Right atrium auricular region (tissue), 2 donors: ENCODE measurements around the gene SP140L. TPM values are rescaled to one million over a fixed set of nuclear protein-coding genes. Genes with fewer than 3 reads are reported as not detected.
"Not testable (repeated sequence)": the region's sequence is repeated elsewhere in the genome, so short reads cannot be mapped to it uniquely, and the experiment has no call there.

Experiments used
- DNase-seq: peaks from one replicate; pipeline ENCODE4 v3.0.0-alpha.2; 2019; ENCODE audit warnings: low spot score
- H3K27ac ChIP-seq, 2 donors: fragments of 200-600 bp; sonication (generic); 1 replicate in 1 of 2; 2 replicates in 1 of 2; pipeline ENCODE4 v1.5.1; 2016 to 2019
- H3K27me3 ChIP-seq, 2 donors: fragments of 200-600 bp; sonication (generic); one replicate each; pipeline versions ENCODE4 v1.5.1 to v1.6.0; 2017 to 2019
- H3K36me3 ChIP-seq: fragments of 200-600 bp; sonication (generic); one replicate; pipeline ENCODE4 v1.5.1; 2016
- H3K4me1 ChIP-seq, 2 donors: fragments of 200-600 bp; sonication (generic); one replicate each; pipeline versions ENCODE4 v1.5.1 to v1.6.0; 2017 to 2019
- H3K4me3 ChIP-seq, 2 donors: fragments of 200-600 bp; sonication (generic); 1 replicate in 1 of 2; 2 replicates in 1 of 2; pipeline ENCODE4 v1.5.1; 2017 to 2019; ENCODE audit warnings: mild to moderate bottlenecking in 1 of 2, moderate library complexity in 1 of 2
- H3K9me3 ChIP-seq, 2 donors: fragments of 200-600 bp; sonication (generic); one replicate each; pipeline ENCODE4 v1.5.1; 2019
- total RNA-seq, 2 donors: library from RNA; depleted of rRNA; stranded (reverse); fragments of >200 nt; gene quantifications; one replicate each; pipeline ENCODE4 v1.1.0, GENCODE V29; 2016
- TF ChIP-seq, protein P1 (sequence below), 2 donors: fragments of 200-600 bp; sonication (generic); IDR thresholded peaks; one replicate each; pipeline ENCODE4 v1.5.1; 2019; ENCODE audit warnings: antibody characterized with exemption in 2 of 2

SP140L gene
- total RNA-seq, 2 donors from 2014 or later: 3.0 to 3.2 TPM

DNA sequence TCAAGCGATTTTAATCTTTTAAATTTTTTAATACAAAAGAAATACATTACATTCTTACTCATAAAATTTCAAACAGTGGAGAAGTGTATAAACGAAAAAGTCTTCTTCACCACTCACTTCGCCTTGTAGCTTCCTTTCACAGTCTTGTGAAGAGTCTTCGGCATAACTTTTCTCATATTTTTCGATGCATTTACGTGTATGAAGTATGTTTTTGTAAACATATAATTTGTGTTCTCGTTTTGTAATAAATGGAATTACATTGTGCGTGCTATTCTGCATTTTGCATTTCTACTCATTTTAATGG is 1.1 kb downstream of the SP140L start:
- no peaks in the 10 kb centered on the region for H3K36me3 ChIP-seq
- no peaks in the 10 kb centered on the region for H3K27me3 ChIP-seq
- no peak overlapping the region for H3K4me3 ChIP-seq
- TF ChIP-seq, protein P1, sequence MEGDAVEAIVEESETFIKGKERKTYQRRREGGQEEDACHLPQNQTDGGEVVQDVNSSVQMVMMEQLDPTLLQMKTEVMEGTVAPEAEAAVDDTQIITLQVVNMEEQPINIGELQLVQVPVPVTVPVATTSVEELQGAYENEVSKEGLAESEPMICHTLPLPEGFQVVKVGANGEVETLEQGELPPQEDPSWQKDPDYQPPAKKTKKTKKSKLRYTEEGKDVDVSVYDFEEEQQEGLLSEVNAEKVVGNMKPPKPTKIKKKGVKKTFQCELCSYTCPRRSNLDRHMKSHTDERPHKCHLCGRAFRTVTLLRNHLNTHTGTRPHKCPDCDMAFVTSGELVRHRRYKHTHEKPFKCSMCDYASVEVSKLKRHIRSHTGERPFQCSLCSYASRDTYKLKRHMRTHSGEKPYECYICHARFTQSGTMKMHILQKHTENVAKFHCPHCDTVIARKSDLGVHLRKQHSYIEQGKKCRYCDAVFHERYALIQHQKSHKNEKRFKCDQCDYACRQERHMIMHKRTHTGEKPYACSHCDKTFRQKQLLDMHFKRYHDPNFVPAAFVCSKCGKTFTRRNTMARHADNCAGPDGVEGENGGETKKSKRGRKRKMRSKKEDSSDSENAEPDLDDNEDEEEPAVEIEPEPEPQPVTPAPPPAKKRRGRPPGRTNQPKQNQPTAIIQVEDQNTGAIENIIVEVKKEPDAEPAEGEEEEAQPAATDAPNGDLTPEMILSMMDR (IDR thresholded peaks at IDR 0.05): no peak
- H3K27ac ChIP-seq: no peak overlapping the region
- H3K9me3 ChIP-seq: no peaks in the 10 kb centered on the region
- H3K4me1 ChIP-seq: no peaks in the 10 kb centered on the region
- no peak for DNase-seq

DNA sequence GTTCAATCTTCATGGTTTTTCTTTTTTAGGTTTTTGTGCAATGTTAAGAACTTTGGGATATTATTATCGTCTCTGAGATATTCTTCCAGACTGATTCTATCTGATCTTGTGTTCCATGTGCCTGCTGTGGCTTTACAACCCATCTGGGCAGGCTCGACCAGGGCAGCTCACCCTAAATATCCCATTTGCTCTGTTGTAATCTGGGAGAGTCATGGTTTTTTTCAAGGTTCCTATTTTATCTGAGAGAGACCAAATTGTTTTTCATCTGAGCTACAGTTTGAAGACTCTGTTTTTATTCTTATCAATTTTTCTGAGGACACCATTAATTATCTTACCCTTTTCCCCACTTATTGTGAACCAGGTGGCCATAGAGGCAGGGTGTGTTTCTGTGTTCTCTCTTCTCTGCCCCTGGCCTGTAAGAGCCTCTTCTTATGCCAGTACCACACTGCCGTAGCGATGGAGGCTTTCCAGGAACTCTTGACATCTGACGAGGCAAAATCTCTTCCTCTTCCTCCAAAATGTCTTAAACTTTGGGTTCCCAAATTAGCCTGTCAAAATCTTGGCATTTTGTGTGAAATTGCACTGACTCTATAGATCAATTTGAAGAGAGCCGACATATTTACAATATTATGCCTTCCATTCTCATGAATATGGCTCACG is 3.1 kb downstream of the SP140L start:
- Histone ChIP-seq H3K9me3 (no peaks in the 10 kb centered on the region), H3K27me3 (no peaks in the 10 kb centered on the region), H3K4me1 (no peaks in the 10 kb centered on the region), H3K27ac (no peak overlapping the region), H3K36me3 (no peaks in the 10 kb centered on the region), H3K4me3 (no peak overlapping the region)
- TF ChIP-seq, protein P1 (IDR thresholded peaks at IDR 0.05): no peak
- no peak for DNase-seq

DNA sequence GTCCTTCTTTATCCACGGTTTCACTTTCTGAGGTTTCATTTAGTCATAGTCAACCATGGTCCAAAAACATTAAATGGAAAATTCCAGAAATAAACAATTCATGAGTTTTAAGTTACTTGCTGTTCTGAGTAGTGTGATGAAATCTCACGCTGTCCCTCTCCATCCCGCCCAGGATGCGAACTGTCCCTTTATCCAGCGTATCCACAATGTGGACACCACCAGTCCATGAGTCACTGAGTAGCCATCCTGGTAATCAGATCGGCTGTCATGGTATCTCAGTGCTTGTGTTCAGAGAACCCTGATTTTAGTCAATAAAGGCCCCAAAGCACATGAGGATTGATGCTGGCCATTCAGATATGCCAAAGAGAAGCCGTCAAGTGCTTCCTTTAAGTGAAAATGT is 3.7 kb downstream of the SP140L start:
- H3K36me3 ChIP-seq: no peaks in the 10 kb centered on the region
- H3K27me3 ChIP-seq: no peaks in the 10 kb centered on the region
- no peak for DNase-seq
- no peaks in the 10 kb centered on the region for H3K4me1 ChIP-seq
- no peak overlapping the region for H3K4me3 ChIP-seq
- no peaks in the 10 kb centered on the region for H3K9me3 ChIP-seq
- H3K27ac ChIP-seq: no peak overlapping the region
- TF ChIP-seq, protein P1 (IDR thresholded peaks at IDR 0.05): no peak

DNA sequence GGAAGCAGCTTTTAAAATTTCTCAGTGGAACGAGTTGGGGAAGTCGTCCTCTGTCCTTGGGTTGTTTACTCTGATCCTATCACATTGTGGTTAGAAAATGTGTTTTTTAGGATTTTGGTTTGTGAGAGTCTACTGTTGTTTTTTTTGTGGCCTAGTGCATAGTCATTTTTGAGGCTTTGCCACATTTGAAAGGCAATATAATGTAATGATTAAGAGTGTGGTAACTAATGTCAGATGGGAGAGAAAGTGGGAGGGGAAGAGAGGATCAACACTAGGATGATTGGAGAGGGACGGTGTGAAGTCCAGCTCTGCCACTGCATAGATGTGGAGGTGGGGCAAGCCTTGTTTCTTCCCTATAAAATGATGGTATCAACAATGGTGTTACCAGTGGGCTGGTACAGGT is 8.5 kb downstream of the SP140L start:
- DNase-seq: no peak
- Histone ChIP-seq H3K4me1 (no peaks in the 10 kb centered on the region), H3K36me3 (no peaks in the 10 kb centered on the region), H3K27me3 (no peaks in the 10 kb centered on the region), H3K9me3 (no peaks in the 10 kb centered on the region), H3K4me3 (no peak overlapping the region), H3K27ac (no peak overlapping the region)
- TF ChIP-seq, protein P1 (IDR thresholded peaks at IDR 0.05): no peak

DNA sequence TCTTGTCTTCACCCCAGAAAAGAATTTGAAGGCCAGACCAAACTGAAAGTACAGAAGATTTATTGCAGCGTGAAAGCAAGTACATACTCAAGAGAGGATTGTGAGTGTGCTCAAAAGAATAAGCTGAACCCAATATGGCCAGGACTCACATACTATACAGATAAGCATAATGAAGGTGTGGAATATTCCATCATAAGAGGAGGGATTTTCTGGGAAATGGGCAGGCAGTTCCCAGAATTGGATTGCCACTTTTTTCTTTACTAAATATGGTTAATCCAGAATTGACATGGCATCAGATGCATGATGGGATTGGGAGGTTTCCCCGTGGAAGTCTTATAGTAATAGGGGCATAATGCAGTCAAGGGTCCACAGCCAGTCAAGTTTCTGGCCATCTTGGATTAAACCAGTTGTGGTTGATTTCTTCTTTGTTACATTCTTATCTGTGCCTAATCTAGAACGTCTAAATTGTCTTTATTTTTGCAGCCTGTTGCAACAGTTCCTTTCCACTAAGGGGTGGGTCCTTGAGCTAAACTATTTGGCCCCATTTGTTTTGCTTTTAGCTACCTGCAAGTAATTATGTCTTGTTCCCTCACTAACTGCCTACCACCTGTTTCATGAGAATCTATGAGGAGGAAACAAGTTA is 9.0 kb downstream of the SP140L start:
- Histone ChIP-seq H3K9me3 (no peaks in the 10 kb centered on the region), H3K4me3 (no peak overlapping the region), H3K27ac (no peak overlapping the region), H3K27me3 (no peaks in the 10 kb centered on the region), H3K4me1 (no peaks in the 10 kb centered on the region), H3K36me3 (no peaks in the 10 kb centered on the region)
- TF ChIP-seq, protein P1 (IDR thresholded peaks at IDR 0.05): no peak
- DNase-seq: no peak

DNA sequence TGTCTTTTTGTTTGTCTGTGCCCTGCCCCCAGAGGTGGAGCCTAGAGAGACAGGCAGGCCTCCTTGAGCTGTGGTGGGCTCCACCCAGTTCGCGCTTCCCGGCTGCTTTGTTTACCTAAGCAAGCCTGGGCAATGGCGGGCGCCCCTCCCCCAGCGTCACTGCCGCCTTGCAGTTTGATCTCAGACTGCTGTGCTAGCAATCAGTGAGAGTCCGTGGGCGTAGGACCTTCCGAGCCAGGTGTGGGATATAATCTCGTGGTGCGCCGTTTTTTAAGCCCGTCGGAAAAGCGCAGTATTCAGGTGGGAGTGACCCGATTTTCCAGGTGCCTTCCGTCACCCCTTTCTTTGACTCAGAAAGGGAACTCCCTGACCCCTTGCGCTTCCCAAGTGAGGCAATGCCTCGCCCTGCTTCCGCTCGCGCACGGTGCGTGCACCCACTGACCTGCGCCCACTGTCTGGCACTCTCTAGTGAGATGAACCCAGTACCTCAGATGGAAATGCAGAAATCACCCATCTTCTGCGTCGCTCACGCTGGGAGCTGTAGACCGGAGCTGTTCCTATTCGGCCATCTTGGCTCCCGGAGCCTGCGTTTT is 15.0 kb downstream of the SP140L start:
- not testable (repeated sequence) for H3K36me3 ChIP-seq, H3K27me3 ChIP-seq, H3K4me1 ChIP-seq, DNase-seq, H3K4me3 ChIP-seq, H3K27ac ChIP-seq
- H3K9me3 ChIP-seq: peaks cover 0 to 25% of the 10 kb centered on the region in 2 donors

DNA sequence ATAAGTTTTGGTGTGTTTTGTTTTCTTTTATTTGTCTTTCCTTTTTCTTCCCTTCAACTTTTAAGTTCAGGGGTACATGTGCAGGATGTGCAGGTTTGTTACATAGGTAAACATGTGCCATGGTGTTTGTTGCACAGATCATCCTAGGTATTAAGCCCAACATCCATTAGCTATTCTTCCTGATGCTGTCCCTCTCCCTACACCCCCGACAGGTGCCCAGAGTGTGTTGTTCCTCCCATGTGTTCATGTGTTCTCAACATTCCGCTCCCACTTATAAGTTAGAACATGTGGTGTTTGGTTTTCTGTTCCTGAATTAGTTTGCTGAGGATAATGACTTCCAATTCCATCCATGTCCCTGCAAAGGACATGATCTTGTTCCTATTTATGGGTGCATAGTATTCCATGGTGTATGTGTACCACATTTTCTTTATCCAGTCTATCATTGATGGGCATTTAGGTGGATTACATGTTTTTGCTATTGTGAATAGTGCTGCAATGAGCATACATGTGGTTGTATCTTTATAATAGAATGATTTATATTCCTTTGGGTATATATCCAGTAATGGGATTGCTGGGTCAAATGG is 16.1 kb downstream of the SP140L start:
- not testable (repeated sequence) for H3K4me1 ChIP-seq
- peaks cover 0 to 27% of the 10 kb centered on the region in 2 donors for H3K9me3 ChIP-seq

More for the DNA sequence above, 16.1 kb downstream of the SP140L start:
- H3K27ac ChIP-seq, H3K27me3 ChIP-seq, DNase-seq, H3K4me3 ChIP-seq, H3K36me3 ChIP-seq: not testable (repeated sequence)
